Neural crest cell (in vitro differentiated cells): Measurements from ENCODE around the gene CNKSR2. TPM values are rescaled to one million over a fixed set of nuclear protein-coding genes. Genes with fewer than 3 reads are reported as not detected.
A peak's percentile ranks its signal among the peaks of the same experiment; 100 is the strongest.

Experiments used
- DNase-seq: peaks from one replicate; pipeline ENCODE4 v3.0.0; 2021; ENCODE audit warnings: low read depth, mixed read lengths, low spot score
- H3K27ac Mint-ChIP-seq: one replicate; pipeline ENCODE4 v1.8.0; 2021; ENCODE audit warnings: mild to moderate bottlenecking, mixed read lengths; ENCODE audit not compliant: unreplicated experiment
- H3K27me3 Mint-ChIP-seq: 2 replicates; pipeline ENCODE4 v1.8.0; 2021; ENCODE audit warnings: low read depth, mild to moderate bottlenecking, mixed read lengths
- H3K36me3 Mint-ChIP-seq: 2 replicates; pipeline ENCODE4 v1.8.0; 2021; ENCODE audit warnings: low read depth, mild to moderate bottlenecking, mixed read lengths
- H3K4me1 Mint-ChIP-seq: 2 replicates; pipeline ENCODE4 v1.8.0; 2021; ENCODE audit warnings: mixed read lengths
- H3K4me3 Mint-ChIP-seq: one replicate; pipeline ENCODE4 v1.8.0; 2021; ENCODE audit warnings: mild to moderate bottlenecking, mixed read lengths
- H3K9me3 Mint-ChIP-seq: 2 replicates; pipeline ENCODE4 v1.8.0; 2021; ENCODE audit warnings: mixed read lengths
- CTCF ChIP-seq: fragments of 200-600 bp; sonication (generic); conservative IDR thresholded peaks from 2 replicates; pipeline ENCODE4 v1.5.0; 2021; ENCODE audit warnings: antibody characterized with exemption, mild to moderate bottlenecking
- total RNA-seq: library from RNA; stranded (reverse); gene quantifications from 2 replicates; pipeline ENCODE4 v1.2.1, GENCODE V29; 2021

Gene CNKSR2
- total RNA-seq, 1 donor from 2014 or later, result 22.4 TPM

- Mint-ChIP-seq H3K9me3 (no peaks in the 10 kb centered on the region), H3K4me1 (peaks cover under 1% of the 10 kb centered on the region), H3K27me3 (no peaks in the 10 kb centered on the region), H3K4me3 (no peak overlapping the region), H3K27ac (no peak overlapping the region), H3K36me3 (no peaks in the 10 kb centered on the region)
- DNase-seq, result no peak
- no peak for TF ChIP-seq CTCF
These were observed 265.6 kb downstream of the CNKSR2 start for GRCh38 chrX:21639775-21640174.

GRCh38 chrX:21645431-21645830 lies 271.2 kb downstream of the CNKSR2 start:
- no peak for TF ChIP-seq CTCF
- peaks cover 8% of the 10 kb centered on the region for H3K36me3 Mint-ChIP-seq
- H3K27me3 Mint-ChIP-seq, result no peaks in the 10 kb centered on the region

GRCh38 chrX:21645886-21646285 lies 271.7 kb downstream of the CNKSR2 start:
- no peak for TF ChIP-seq CTCF
- Mint-ChIP-seq H3K4me1 (peaks cover 22% of the 10 kb centered on the region), H3K4me3 (no peak overlapping the region), H3K27ac (peak overlapping the region; percentile 90), H3K36me3 (peaks cover 8% of the 10 kb centered on the region), H3K9me3 (no peaks in the 10 kb centered on the region), H3K27me3 (no peaks in the 10 kb centered on the region)
- DNase-seq, result no peak

More at GRCh38 chrX:21645431-21645830, 271.2 kb downstream of the CNKSR2 start:
- no peak overlapping the region for H3K27ac Mint-ChIP-seq
- peaks cover 22% of the 10 kb centered on the region for H3K4me1 Mint-ChIP-seq
- no peaks in the 10 kb centered on the region for H3K9me3 Mint-ChIP-seq
- H3K4me3 Mint-ChIP-seq, result no peak overlapping the region
- no peak for DNase-seq

- Mint-ChIP-seq H3K27ac (no peak overlapping the region), H3K4me1 (peaks cover 16% of the 10 kb centered on the region), H3K27me3 (no peaks in the 10 kb centered on the region), H3K36me3 (peaks cover 20% of the 10 kb centered on the region), H3K4me3 (no peak overlapping the region), H3K9me3 (no peaks in the 10 kb centered on the region)
- DNase-seq, result no peak
- TF ChIP-seq CTCF, result no peak
These were observed 281.8 kb downstream of the CNKSR2 start for GRCh38 chrX:21655901-21656586.

GRCh38 chrX:21656587-21657317 lies 282.5 kb downstream of the CNKSR2 start:
- no peak for DNase-seq
- Mint-ChIP-seq H3K27me3 (no peaks in the 10 kb centered on the region), H3K9me3 (no peaks in the 10 kb centered on the region), H3K4me3 (no peak overlapping the region), H3K36me3 (peaks cover 16% of the 10 kb centered on the region), H3K27ac (no peak overlapping the region), H3K4me1 (peaks cover 13% of the 10 kb centered on the region)
- TF ChIP-seq CTCF, result no peak
